Endothelial cell of umbilical vein (primary cell): ENCODE measurements around the gene ZNF23. TPM values are rescaled to one million over a fixed set of nuclear protein-coding genes. Genes with fewer than 3 reads are reported as not detected.

Experiments used
- BruUV-seq: library from RNA; stranded (reverse); fragments of 400-500 nt; replicated peaks from 2 replicates; lab custom pipeline; 2021; lab: Mats Ljungman, UMichigan
- CTCF ChIA-PET: fragments of 300-600, 350-600 bp; sonication (Branson Sonifier 250); formaldehyde crosslinking; loops from one replicate; lab custom pipeline; 2021; ENCODE audit warnings: antibody characterized with exemption, inconsistent platforms; lab: Charles Lee
- POLR2A ChIA-PET: fragments of 300-600, 350-600 bp; sonication (Branson Sonifier 250); formaldehyde crosslinking; loops from one replicate; lab custom pipeline; 2021; ENCODE audit warnings: antibody characterized with exemption, inconsistent platforms; lab: Charles Lee
- DNase-seq: peaks from one replicate; pipeline ENCODE4 v3.0.0-alpha.2; 2011; ENCODE audit warnings: low read depth, low spot score
- FAIRE-seq: peaks from 2 replicates; lab custom pipeline; 2011; peaks lifted over from hg19 to GRCh38; lab: Jason Lieb, UNC
- H2AFZ ChIP-seq: 2 replicates; pipeline ENCODE4 v1.6.0; 2012; ENCODE audit warnings: low read depth, low read length, control low read depth, inconsistent platforms
- H3K27ac ChIP-seq: 2 replicates; pipeline ENCODE4 v1.5.1; 2011; ENCODE audit warnings: low read depth, mild to moderate bottlenecking, control low read depth, low read length, moderate library complexity; ENCODE audit not compliant: insufficient read depth
- H3K27me3 ChIP-seq, 2 experiments: 2 replicates each; pipeline versions ENCODE4 v1.6.0 to v1.6.1; 2011; ENCODE audit warnings: low read length in 2 of 2, mixed read lengths in 1 of 2; ENCODE audit not compliant: control insufficient read depth in 2 of 2, insufficient read depth in 2 of 2
- H3K36me3 ChIP-seq, 2 experiments: 2 replicates in 1 of 2; 3 replicates in 1 of 2; pipeline ENCODE4 v1.5.1; 2011; ENCODE audit warnings: low read length in 2 of 2, mild to moderate bottlenecking in 1 of 2, moderate library complexity in 1 of 2; ENCODE audit not compliant: control insufficient read depth in 2 of 2, insufficient read depth in 2 of 2; ENCODE audit errors: extremely low read depth in 1 of 2
- H3K4me1 ChIP-seq: 3 replicates; pipeline ENCODE4 v1.5.1; 2011; ENCODE audit warnings: mild to moderate bottlenecking, low read length; ENCODE audit not compliant: control insufficient read depth, insufficient read depth; ENCODE audit errors: extremely low read depth
- H3K4me2 ChIP-seq: 2 replicates; pipeline ENCODE4 v1.6.1; 2011; ENCODE audit warnings: low read length, control low read depth, mixed read lengths; ENCODE audit not compliant: insufficient read depth
- H3K4me3 ChIP-seq, 3 experiments: fragments of 200-600 bp in 1 of 3; sonication (generic), shearing (Covaris generic) in 1 of 3; replicated peaks in 1 of 3; 2 replicates each; pipeline ENCODE4 v1.5.1; 2011 to 2016; ENCODE audit warnings: control low read depth in 3 of 3, low read length in 3 of 3, mild to moderate bottlenecking in 2 of 3, inconsistent platforms in 1 of 3, low read depth in 1 of 3, moderate library complexity in 1 of 3; ENCODE audit not compliant: insufficient read depth in 1 of 3
- H3K79me2 ChIP-seq: 2 replicates; pipeline ENCODE4 v1.6.0; 2012; ENCODE audit warnings: low read length, inconsistent platforms; ENCODE audit not compliant: control insufficient read depth, insufficient read depth
- H3K9ac ChIP-seq: replicated peaks from 2 replicates; pipeline ENCODE3; 2011; ENCODE audit warnings: low read length, control low read depth; ENCODE audit not compliant: insufficient read depth; ENCODE audit errors: extremely low read depth
- H3K9me1 ChIP-seq: replicated peaks from 3 replicates; pipeline ENCODE4 v1.6.0; 2011; ENCODE audit warnings: mild to moderate bottlenecking, low read length; ENCODE audit not compliant: control insufficient read depth, insufficient read depth; ENCODE audit errors: extremely low read depth
- H3K9me3 ChIP-seq: replicated peaks from 2 replicates; pipeline ENCODE4 v1.5.1; 2012; ENCODE audit warnings: low read length, inconsistent platforms; ENCODE audit not compliant: control insufficient read depth, insufficient read depth
- H4K20me1 ChIP-seq: replicated peaks from 2 replicates; pipeline ENCODE3; 2011; ENCODE audit warnings: mild to moderate bottlenecking, low read length; ENCODE audit not compliant: control insufficient read depth, insufficient read depth; ENCODE audit errors: extremely low read depth
- EZH2 ChIP-seq: IDR thresholded peaks from 2 replicates; pipeline ENCODE4 v1.6.1; 2012; ENCODE audit warnings: borderline replicate concordance, low read depth, mild to moderate bottlenecking, moderate library complexity, low read length, inconsistent platforms; ENCODE audit not compliant: severe bottlenecking
- FOS ChIP-seq: IDR thresholded peaks from 2 replicates; pipeline ENCODE4 v1.6.1; 2011; ENCODE audit warnings: mild to moderate bottlenecking, low read length, moderate library complexity, borderline replicate concordance; ENCODE audit not compliant: insufficient read depth
- GATA2 ChIP-seq: IDR thresholded peaks from 2 replicates; pipeline ENCODE4 v1.7.0; 2011; ENCODE audit warnings: low read depth, mild to moderate bottlenecking, moderate library complexity, mixed read lengths, low read length; ENCODE audit not compliant: insufficient read length, insufficient read depth
- JUN ChIP-seq: IDR thresholded peaks from 2 replicates; pipeline ENCODE4 v1.6.1; 2011; ENCODE audit warnings: borderline replicate concordance, low read depth; ENCODE audit not compliant: insufficient read length, insufficient read depth
- MYC ChIP-seq: IDR thresholded peaks from one replicate; pipeline ENCODE4 v1.6.1; 2011; ENCODE audit warnings: mild to moderate bottlenecking, low read depth, low read length
- POLR2A ChIP-seq: IDR thresholded peaks from 2 replicates; pipeline ENCODE4 v1.6.1; 2012; ENCODE audit warnings: low read depth, mild to moderate bottlenecking, control low read depth, low read length
- POLR2AphosphoS5 ChIP-seq: IDR thresholded peaks from 2 replicates; pipeline ENCODE4 v1.6.1; 2012; ENCODE audit warnings: low read depth, mild to moderate bottlenecking, control low read depth, low read length, moderate library complexity; ENCODE audit not compliant: insufficient read depth
- dilution Hi-C: fragments of 300-500 bp; cut with MboI; formaldehyde crosslinking; loops from one replicate; pipeline ENCODE4 v1.15.0; 2019; ENCODE audit warnings: low sequenced_read_pairs; ENCODE audit not compliant: extremely low pct_ligation_motif_present
- intact Hi-C: fragments of 100-400 bp; cut with micrococcal nuclease; formaldehyde crosslinking; loops from one replicate; pipeline ENCODE4 v1.10.0; 2022
- polyA plus RNA-seq, 4 experiments: library from polyadenylated mRNA; depleted of rRNA in 3 of 4; stranded (reverse) in 3 of 4; unstranded in 1 of 4; fragments of >200 nt; gene quantifications; 2 replicates each; pipeline versions ENCODE4 v1.2.1 to v1.2.3, GENCODE V29; 2011 to 2012; ENCODE audit warnings: missing spikeins in 1 of 4
- total RNA-seq: library from RNA; stranded (reverse); gene quantifications from 2 replicates; pipeline ENCODE4 v1.2.3, GENCODE V29; 2021
- TF ChIP-seq, protein P1 (sequence below), 2 donors: IDR thresholded peaks; 1 replicate in 1 of 2; 2 replicates in 1 of 2; pipeline ENCODE4 v1.5.1; 2011; ENCODE audit warnings: low read length in 2 of 2, mild to moderate bottlenecking in 2 of 2, moderate library complexity in 2 of 2, control low read depth in 1 of 2, inconsistent platforms in 1 of 2, low read depth in 1 of 2; ENCODE audit not compliant: insufficient read depth in 1 of 2; ENCODE audit errors: extremely low read depth in 1 of 2
- TF ChIP-seq, protein P2 (sequence below): IDR thresholded peaks from 2 replicates; pipeline ENCODE4 v1.6.1; 2011; ENCODE audit not compliant: insufficient read depth, insufficient read length

The ZNF23 gene
- total and polyA plus RNA-seq, 2 donors (not counting 3 experiments of a cell fraction or from before 2014, with no cell fraction given) = 2.1 to 6.4 TPM

DNA sequence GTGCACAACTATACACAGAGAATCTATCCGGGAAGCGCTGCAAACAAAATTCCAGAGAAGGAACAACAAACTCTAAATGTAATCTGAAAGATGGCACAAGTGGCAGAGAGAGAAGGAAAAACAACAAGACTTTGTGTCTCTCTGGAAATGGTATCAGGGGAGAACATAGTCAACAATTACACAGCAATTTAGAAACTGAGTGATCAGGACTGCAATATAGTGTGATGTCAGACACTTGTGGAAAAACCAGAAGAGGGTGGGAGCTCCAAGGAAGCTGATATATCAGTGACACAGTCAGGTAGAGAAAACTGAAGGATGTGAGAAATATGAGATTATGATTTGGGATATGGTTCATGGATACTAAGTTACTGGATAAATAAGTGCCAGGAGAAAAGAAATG, 18.9 kb upstream of the ZNF23 start:
- CTCF ChIA-PET = interaction anchor here (1.1 to 2.0 kb wide), 2 partner anchors 19 to 20 kb away, joined by 3 to 15 read pairs; no protein-coding TSS in a partner anchor
- H4K20me1 ChIP-seq = no peaks in the 10 kb centered on the region

More for the DNA sequence above, 18.9 kb upstream of the ZNF23 start:
- no peaks in the 10 kb centered on the region for H3K9me3 ChIP-seq
- H3K4me3 ChIP-seq = no peak overlapping the region
- H3K4me1 ChIP-seq = peaks cover 4% of the 10 kb centered on the region
- no peaks in the 10 kb centered on the region for H3K27me3 ChIP-seq
- H3K4me2 ChIP-seq = no peak overlapping the region
- dilution Hi-C loops = no loop called here
- BruUV-seq = no TSS peak
- TF ChIP-seq GATA2 = no peak
- TF ChIP-seq MYC = no peak
- TF ChIP-seq POLR2AphosphoS5 = no peak
- TF ChIP-seq EZH2 = no peak
- TF ChIP-seq FOS = no peak
- no peak for TF ChIP-seq JUN
- TF ChIP-seq, protein P1, sequence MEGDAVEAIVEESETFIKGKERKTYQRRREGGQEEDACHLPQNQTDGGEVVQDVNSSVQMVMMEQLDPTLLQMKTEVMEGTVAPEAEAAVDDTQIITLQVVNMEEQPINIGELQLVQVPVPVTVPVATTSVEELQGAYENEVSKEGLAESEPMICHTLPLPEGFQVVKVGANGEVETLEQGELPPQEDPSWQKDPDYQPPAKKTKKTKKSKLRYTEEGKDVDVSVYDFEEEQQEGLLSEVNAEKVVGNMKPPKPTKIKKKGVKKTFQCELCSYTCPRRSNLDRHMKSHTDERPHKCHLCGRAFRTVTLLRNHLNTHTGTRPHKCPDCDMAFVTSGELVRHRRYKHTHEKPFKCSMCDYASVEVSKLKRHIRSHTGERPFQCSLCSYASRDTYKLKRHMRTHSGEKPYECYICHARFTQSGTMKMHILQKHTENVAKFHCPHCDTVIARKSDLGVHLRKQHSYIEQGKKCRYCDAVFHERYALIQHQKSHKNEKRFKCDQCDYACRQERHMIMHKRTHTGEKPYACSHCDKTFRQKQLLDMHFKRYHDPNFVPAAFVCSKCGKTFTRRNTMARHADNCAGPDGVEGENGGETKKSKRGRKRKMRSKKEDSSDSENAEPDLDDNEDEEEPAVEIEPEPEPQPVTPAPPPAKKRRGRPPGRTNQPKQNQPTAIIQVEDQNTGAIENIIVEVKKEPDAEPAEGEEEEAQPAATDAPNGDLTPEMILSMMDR (IDR thresholded peaks at IDR 0.05; ENCODE audit: extremely low read depth in 1 of 2, insufficient read depth in 1 of 2, low read depth in 1 of 2, low read length in 2 of 2) = no peak
- TF ChIP-seq POLR2A = no peak
- TF ChIP-seq, protein P2, sequence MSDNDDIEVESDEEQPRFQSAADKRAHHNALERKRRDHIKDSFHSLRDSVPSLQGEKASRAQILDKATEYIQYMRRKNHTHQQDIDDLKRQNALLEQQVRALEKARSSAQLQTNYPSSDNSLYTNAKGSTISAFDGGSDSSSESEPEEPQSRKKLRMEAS = no peak
- intact Hi-C loops = loop anchor here (5.0 kb wide), 1 partner anchor 131 kb away; no protein-coding TSS in a partner anchor
- DNase-seq (no peak), FAIRE-seq (no peak)
- POLR2A ChIA-PET = no interaction called here
- no peaks in the 10 kb centered on the region for H3K9me1 ChIP-seq
- no peaks in the 10 kb centered on the region for H3K79me2 ChIP-seq
- no peaks in the 10 kb centered on the region for H3K36me3 ChIP-seq
- H2AFZ ChIP-seq = no peak overlapping the region
- H3K9ac ChIP-seq = no peak overlapping the region
- H3K27ac ChIP-seq = no peak overlapping the region
